Measurements from ENCODE around the gene FRMPD2.

The FRMPD2 gene

GRCh38 chr10:48274636-48275035 lies at the start of gene FRMPD2:
Gene FRMPD2, minus strand, starts transcription at chr10:48274696. Its CDS starts 129 bp downstream, at chr10:48274567.
- Mint-ChIP-seq H3K4me3 (no peak within 1 kb of the TSS), H3K27me3 (peaks cover 9% of the 10 kb centered on the region), H3K4me1 (no peaks in the 10 kb centered on the region), H3K36me3 (ENCODE audit: low read depth) (no peaks in the 10 kb centered on the region), H3K9me3 (no peaks in the 10 kb centered on the region), H3K27ac (no peak within 1 kb of the TSS)
- DNase-seq, result no peak
- no peak for ATAC-seq

- H3K27me3 Mint-ChIP-seq, result no peaks in the 10 kb centered on the region
- peaks cover 33% of the 10 kb centered on the region for H3K4me1 Mint-ChIP-seq
- H3K9me3 Mint-ChIP-seq, result no peaks in the 10 kb centered on the region
- no peak overlapping the region for H3K4me3 Mint-ChIP-seq
- ATAC-seq, result no peak
- no peak overlapping the region for H3K27ac Mint-ChIP-seq
- no peak for DNase-seq
- peaks cover 14% of the 10 kb centered on the region for H3K36me3 Mint-ChIP-seq (ENCODE audit: low read depth)
These were observed 47.5 kb upstream of the FRMPD2 start for GRCh38 chr10:48322017-48322416.

- Mint-ChIP-seq H3K27me3 (no peaks in the 10 kb centered on the region), H3K36me3 (ENCODE audit: low read depth) (peaks cover 9% of the 10 kb centered on the region), H3K9me3 (no peaks in the 10 kb centered on the region), H3K27ac (no peak overlapping the region), H3K4me3 (no peak overlapping the region), H3K4me1 (peaks cover 13% of the 10 kb centered on the region)
- ATAC-seq (peak; percentile 49), DNase-seq (no peak)
These were observed 43.0 kb upstream of the FRMPD2 start for GRCh38 chr10:48317321-48317990.

GRCh38 chr10:48316236-48316635 lies 41.7 kb upstream of the FRMPD2 start:
- no peak overlapping the region for H3K4me3 Mint-ChIP-seq
- no peaks in the 10 kb centered on the region for H3K9me3 Mint-ChIP-seq
- no peak for ATAC-seq
- peaks cover 8% of the 10 kb centered on the region for H3K36me3 Mint-ChIP-seq (ENCODE audit: low read depth)
- no peak overlapping the region for H3K27ac Mint-ChIP-seq
- no peaks in the 10 kb centered on the region for H3K27me3 Mint-ChIP-seq
- H3K4me1 Mint-ChIP-seq, result peaks cover 25% of the 10 kb centered on the region
- no peak for DNase-seq

- peaks cover 3% of the 10 kb centered on the region for H3K36me3 Mint-ChIP-seq (ENCODE audit: low read depth)
- no peaks in the 10 kb centered on the region for H3K9me3 Mint-ChIP-seq
- peaks cover 40% of the 10 kb centered on the region for H3K4me1 Mint-ChIP-seq
- no peak for DNase-seq
- no peak overlapping the region for H3K4me3 Mint-ChIP-seq
- no peak for ATAC-seq
- no peaks in the 10 kb centered on the region for H3K27me3 Mint-ChIP-seq
- H3K27ac Mint-ChIP-seq, result no peak overlapping the region
These were observed 39.6 kb upstream of the FRMPD2 start for GRCh38 chr10:48314107-48314506.

DNA sequence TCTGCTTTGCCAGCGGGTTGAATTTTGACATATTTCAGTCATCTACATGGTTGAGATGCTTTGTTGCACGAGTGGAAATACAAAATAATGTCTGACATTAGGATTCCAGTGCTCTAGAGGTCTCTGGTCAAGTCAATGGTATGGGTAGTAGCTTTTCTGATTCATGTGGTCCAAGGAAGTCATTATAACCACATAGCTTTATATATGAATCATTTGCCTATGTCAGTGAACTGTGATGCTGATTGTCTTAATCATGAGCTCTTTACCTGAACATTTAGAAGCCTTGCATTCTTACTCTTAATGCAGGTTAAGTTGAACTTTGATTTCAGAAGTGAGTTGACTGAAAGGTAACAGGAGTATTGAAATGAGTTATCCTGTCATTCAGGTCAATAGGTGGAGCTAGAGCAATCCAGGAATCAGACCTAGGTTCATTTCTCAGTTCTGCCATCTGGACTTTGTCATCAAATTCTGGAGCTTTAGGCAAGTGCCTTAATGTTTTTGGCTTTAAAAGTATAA lies 35.3 kb upstream of the FRMPD2 start:
- Mint-ChIP-seq H3K4me1 (peaks cover 53% of the 10 kb centered on the region), H3K36me3 (ENCODE audit: low read depth) (peaks cover 7% of the 10 kb centered on the region), H3K27ac (peak overlapping the region; percentile 74), H3K9me3 (no peaks in the 10 kb centered on the region), H3K27me3 (no peaks in the 10 kb centered on the region), H3K4me3 (no peak overlapping the region)
- ATAC-seq (peak; percentile 67), DNase-seq (no peak)

DNA sequence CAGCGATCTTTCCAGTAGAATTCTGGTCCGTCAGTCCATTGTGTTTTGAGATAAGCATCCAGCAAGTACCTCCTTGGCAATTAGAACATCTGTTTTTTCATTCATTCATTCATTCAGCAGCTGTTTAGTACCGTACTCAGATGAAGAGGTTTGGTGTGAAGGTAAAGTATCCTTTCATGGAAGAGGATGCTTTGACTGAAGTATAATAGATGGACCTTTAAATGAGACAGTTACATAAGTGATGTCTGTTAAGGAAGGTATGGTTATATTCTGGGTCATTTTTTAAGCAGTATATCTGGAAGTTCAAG lies 33.2 kb upstream of the FRMPD2 start:
- H3K4me1 Mint-ChIP-seq, result peaks cover 49% of the 10 kb centered on the region
- no peak for DNase-seq
- no peaks in the 10 kb centered on the region for H3K27me3 Mint-ChIP-seq
- H3K9me3 Mint-ChIP-seq, result no peaks in the 10 kb centered on the region
- H3K36me3 Mint-ChIP-seq (ENCODE audit: low read depth), result peaks cover 7% of the 10 kb centered on the region
- no peak for ATAC-seq
- H3K4me3 Mint-ChIP-seq, result peak overlapping the region; percentile 93
- H3K27ac Mint-ChIP-seq, result peak overlapping the region; percentile 85

DNA sequence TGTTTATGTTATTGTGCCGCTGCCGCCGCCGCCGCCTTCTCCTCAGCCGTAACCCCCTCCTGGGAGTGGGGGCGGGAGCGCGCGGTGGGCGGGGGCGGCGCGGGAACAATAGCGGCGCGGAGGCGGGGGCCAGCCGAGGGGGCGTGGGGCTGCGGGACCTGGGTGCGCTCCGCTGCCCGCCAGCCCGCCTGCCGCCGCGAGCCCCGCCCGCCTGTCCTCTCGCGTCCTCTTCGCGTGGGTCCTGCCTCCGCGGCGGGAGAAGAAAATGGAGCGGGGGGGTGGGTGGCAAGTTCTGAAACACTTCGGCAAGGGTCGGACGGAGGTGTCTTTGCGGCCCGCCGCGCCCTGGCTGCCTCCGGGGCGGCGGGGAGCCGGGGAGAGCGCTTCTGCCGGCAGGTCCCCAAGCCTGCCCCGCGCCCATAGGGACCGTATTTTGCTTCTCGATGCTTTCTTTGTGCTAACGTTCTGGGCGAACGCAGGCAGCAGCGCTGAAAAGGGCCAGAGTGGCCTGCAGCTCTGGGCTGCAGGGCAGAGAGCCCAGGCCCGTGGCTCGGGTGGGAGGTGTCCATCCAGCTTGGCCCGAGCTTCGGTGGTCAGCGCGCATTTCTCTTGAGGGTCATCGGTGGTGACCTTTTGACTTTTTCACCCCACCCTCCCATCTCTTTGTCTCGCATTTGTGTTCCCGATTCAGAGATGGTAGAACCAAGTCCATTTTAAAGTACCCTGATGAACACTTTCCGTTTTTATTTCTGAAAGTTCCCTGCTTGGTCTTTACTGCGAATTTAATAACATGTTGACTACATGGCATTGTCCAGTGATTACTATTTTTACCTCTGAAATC lies 32.6 kb upstream of the FRMPD2 start:
- Mint-ChIP-seq H3K27ac (peak overlapping the region; percentile 85), H3K4me3 (peak overlapping the region; percentile 93), H3K4me1 (peaks cover 43% of the 10 kb centered on the region), H3K36me3 (ENCODE audit: low read depth) (peaks cover 7% of the 10 kb centered on the region), H3K9me3 (no peaks in the 10 kb centered on the region), H3K27me3 (no peaks in the 10 kb centered on the region)
- no peak for ATAC-seq
- peak; percentile 59 for DNase-seq

GRCh38 chr10:48306265-48306869 lies 31.9 kb upstream of the FRMPD2 start, which contains the start of gene MAPK8:
Gene MAPK8, plus strand, starts transcription at chr10:48306677. Its CDS starts 94,984 bp downstream, at chr10:48401661.
- DNase-seq (peak; percentile 90), ATAC-seq (peak; percentile 85)
- Mint-ChIP-seq H3K36me3 (ENCODE audit: low read depth) (peaks cover 7% of the 10 kb centered on the region), H3K4me1 (peaks cover 40% of the 10 kb centered on the region), H3K27ac (peak within 1 kb of the TSS; percentile 85), H3K9me3 (no peaks in the 10 kb centered on the region), H3K4me3 (peak within 1 kb of the TSS; percentile 93), H3K27me3 (no peaks in the 10 kb centered on the region)

- H3K4me1 Mint-ChIP-seq, result peaks cover 38% of the 10 kb centered on the region
- H3K36me3 Mint-ChIP-seq (ENCODE audit: low read depth), result peaks cover 7% of the 10 kb centered on the region
- H3K27ac Mint-ChIP-seq, result peak overlapping the region; percentile 70
- H3K9me3 Mint-ChIP-seq, result no peaks in the 10 kb centered on the region
- H3K27me3 Mint-ChIP-seq, result no peaks in the 10 kb centered on the region
- DNase-seq (no peak), ATAC-seq (no peak)
- peak overlapping the region; percentile 67 for H3K4me3 Mint-ChIP-seq
These were observed 31.4 kb upstream of the FRMPD2 start for GRCh38 chr10:48305905-48306264.

DNA sequence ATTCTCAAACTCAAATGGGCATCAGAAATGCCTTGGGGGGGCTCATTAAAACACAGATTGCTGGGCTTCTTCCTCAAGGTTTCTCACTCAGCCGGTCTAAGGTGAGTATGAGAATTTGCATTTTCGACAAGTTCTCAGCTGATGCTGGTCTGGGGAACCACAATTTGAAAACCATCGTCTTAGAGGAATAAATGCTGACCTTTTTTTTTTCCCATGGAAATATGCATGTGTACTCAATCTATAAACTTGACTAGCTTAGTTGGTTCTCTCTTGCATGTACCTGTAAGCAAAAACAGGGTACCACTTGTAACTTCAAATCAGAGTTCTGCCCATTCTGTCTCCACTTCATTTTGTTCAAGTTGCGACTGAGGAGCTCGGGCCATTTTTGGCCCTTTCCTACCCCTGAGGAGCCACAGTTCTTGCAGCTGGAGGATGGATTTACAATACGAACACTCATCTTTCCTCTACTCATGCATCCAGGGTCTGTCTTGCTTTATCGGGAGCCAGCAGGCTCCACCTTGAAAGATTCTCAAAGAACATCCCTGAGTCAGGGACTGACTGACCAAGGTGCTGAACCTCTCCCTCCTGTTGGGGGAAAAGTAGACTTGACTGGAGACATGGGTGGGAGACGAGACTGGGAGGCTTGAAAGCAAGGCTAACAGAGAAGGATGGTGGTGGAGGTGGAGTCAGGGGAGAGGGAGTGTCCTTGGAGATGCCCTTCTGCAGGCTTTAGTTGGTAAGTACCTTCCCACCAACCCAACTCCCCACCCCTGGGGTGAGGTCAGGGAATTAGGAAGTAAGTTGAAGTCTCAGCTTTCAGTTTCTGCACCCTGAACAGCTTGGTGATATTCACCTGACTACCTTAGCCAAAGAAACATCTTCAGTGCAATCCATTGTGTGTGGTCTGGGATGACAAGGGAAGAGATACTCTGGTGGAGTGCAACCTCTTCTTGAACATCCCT lies 28.3 kb upstream of the FRMPD2 start:
- Mint-ChIP-seq H3K27ac (no peak overlapping the region), H3K9me3 (no peaks in the 10 kb centered on the region), H3K27me3 (no peaks in the 10 kb centered on the region), H3K36me3 (ENCODE audit: low read depth) (peaks cover 4% of the 10 kb centered on the region), H3K4me3 (no peak overlapping the region), H3K4me1 (peaks cover 16% of the 10 kb centered on the region)
- DNase-seq (no peak), ATAC-seq (no peak)

DNA sequence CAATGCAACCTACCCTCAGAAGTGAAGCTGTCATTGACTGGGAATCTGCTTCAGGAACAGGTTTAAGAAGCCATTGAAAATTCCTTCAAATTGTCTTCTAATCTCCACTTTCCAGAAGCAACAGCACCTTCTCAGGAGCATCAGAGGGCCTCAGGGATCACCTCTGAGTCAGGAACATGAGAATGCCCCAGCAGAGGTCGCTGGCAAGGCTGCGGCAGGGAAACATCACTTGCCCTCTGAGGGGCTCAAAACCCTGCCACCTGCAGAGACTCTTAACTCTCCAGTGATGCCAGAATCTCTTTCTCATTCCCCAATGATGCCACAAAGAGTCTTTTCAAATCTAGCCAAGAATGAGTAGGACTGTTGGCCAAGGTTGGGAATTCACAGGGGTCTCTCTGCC lies 26.1 kb upstream of the FRMPD2 start:
- DNase-seq (no peak), ATAC-seq (no peak)
- H3K36me3 Mint-ChIP-seq (ENCODE audit: low read depth), result no peaks in the 10 kb centered on the region

DNA sequence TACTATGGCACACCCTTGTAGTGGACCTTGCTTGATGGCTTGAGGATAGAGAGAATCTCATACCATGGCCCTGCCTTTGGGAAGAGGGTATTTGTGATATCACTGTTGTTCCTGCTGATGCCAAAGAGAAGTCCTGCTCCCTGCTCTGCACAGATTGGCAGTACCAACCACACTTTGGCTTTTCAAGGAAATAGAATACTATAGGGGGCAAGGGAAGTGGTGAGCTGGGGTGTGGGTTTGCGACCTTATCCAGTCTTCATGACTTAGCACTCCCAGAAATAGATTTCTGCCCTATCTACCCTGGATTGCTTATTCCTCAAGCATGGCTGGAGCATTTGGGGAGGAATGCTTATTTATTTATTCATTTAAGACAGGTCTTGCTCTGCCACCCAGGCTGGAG lies 25.2 kb upstream of the FRMPD2 start:
- Mint-ChIP-seq H3K27ac (no peak overlapping the region), H3K4me3 (no peak overlapping the region), H3K4me1 (peaks cover 4% of the 10 kb centered on the region), H3K27me3 (no peaks in the 10 kb centered on the region), H3K36me3 (ENCODE audit: low read depth) (no peaks in the 10 kb centered on the region), H3K9me3 (no peaks in the 10 kb centered on the region)
- DNase-seq (no peak), ATAC-seq (no peak)

More for the DNA sequence above, 26.1 kb upstream of the FRMPD2 start:
- H3K4me3 Mint-ChIP-seq, result no peak overlapping the region
- peaks cover 4% of the 10 kb centered on the region for H3K4me1 Mint-ChIP-seq
- no peak overlapping the region for H3K27ac Mint-ChIP-seq
- H3K27me3 Mint-ChIP-seq, result no peaks in the 10 kb centered on the region
- no peaks in the 10 kb centered on the region for H3K9me3 Mint-ChIP-seq

- H3K4me1 Mint-ChIP-seq, result peaks cover 4% of the 10 kb centered on the region
- DNase-seq, result no peak
- H3K27me3 Mint-ChIP-seq, result no peaks in the 10 kb centered on the region
- no peaks in the 10 kb centered on the region for H3K9me3 Mint-ChIP-seq
- H3K27ac Mint-ChIP-seq, result no peak overlapping the region
- H3K4me3 Mint-ChIP-seq, result no peak overlapping the region
- no peak for ATAC-seq
- H3K36me3 Mint-ChIP-seq (ENCODE audit: low read depth), result no peaks in the 10 kb centered on the region
These were observed 24.6 kb upstream of the FRMPD2 start for GRCh38 chr10:48299066-48299465.

All from activated naive CD8-positive, alpha-beta T cell treated with anti-CD3 and anti-CD28 coated beads, Interleukin-2, amount 50 U/mL, for 24 hours (primary cell).